ENCODE results near the gene ALX4. TPM values are rescaled to one million over a fixed set of nuclear protein-coding genes. Genes with fewer than 3 reads are reported as not detected.

The ALX4 gene
- total RNA-seq, 2 experiments from 2014 or later = not detected

DNA sequence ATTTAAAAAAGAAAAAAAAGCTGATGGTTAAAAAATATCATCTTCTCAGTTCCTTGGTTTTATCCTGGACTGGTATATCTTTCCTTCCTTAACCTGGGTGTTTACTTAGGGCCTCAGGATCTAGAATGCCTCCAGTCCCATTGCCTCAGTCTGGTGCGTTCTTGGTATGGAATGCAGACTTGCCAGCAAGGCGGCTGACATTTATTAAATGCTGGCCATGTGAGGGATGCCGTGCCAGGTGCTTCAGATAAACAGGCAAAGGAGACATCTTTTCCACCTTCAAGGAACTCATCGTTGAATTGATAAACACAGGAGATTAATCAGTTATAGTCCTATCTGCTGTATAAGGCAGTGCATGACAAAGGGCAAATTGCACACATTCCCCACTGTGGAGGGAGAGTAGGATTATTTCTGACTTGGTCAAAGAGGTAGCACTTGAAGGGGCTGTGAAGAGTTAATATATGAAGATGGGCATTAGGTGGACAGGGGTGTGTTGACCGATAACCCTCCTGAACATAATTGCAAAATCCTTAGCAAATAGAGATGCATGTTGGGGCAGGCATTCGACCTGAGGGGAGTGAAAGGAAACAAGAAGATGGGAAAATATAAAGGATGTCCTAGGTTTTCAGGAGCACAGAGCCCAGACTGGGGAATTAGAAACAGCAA lies 54.4 kb downstream of the ALX4 start:
- BruUV-seq (replicated peaks) = no TSS peak
- no peak overlapping the region for H3K4me2 ChIP-seq (ENCODE audit: low read length)

DNA sequence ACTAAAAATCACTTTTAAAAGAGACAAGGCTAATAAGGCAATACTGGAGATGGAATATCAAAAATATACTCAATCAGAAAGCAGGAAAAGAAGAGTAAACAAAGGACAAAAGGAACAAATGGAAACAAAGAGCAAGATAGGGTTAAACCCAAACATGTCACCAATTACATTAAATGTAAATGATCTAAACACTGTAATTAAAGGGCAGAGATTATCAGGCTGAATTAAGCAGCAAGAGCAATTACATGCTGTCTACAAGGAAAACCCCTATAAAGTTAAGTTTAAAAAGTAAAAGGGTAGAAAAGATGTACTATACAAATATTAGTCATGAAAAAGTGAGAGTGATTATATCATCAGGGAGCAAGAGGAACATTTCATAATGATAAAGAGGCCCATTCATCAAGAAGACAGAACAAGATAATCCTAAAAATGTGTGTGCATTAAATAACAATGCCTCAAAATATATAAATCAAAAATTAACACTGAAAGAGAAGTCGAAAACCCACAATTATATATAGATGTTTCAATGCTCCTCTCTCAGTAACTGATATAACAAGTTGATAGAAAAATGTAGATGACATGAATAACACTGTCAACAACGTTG lies 56.8 kb downstream of the ALX4 start:
- no peaks in the 10 kb centered on the region for H3K79me2 ChIP-seq (ENCODE audit: insufficient read depth, low read depth, low read length)
- H3K9me2 ChIP-seq (ENCODE audit: insufficient read depth, low read length) = no peaks in the 10 kb centered on the region
- H3K4me2 ChIP-seq (ENCODE audit: low read length) = no peak overlapping the region
- peaks cover 16% of the 10 kb centered on the region; the same call in 1 of the 2 replicates for H3K9me3 ChIP-seq (ENCODE audit: low read length)
- H3K4me3 ChIP-seq (ENCODE audit: low read depth, low read length, poor library complexity, severe bottlenecking) = no peak overlapping the region
- no peak for DNase-seq (ENCODE audit: low spot score)
- H2AFZ ChIP-seq (ENCODE audit: low read length) = no peak overlapping the region
- ChIA-PET CTCF (ENCODE audit: unreplicated experiment) (no interaction called here), POLR2A (interaction anchor here (1.0 kb wide), 1 partner anchor 10 kb away, joined by 3 read pairs; no protein-coding TSS in a partner anchor)
- no peak overlapping the region for H3K27ac ChIP-seq (ENCODE audit: low read depth, low read length, poor library complexity, severe bottlenecking)
- no peak for TF ChIP-seq EZH2phosphoT487 (IDR thresholded peaks at IDR 0.05; ENCODE audit: borderline replicate concordance, low read depth, low read length)
- TF ChIP-seq, protein P1, sequence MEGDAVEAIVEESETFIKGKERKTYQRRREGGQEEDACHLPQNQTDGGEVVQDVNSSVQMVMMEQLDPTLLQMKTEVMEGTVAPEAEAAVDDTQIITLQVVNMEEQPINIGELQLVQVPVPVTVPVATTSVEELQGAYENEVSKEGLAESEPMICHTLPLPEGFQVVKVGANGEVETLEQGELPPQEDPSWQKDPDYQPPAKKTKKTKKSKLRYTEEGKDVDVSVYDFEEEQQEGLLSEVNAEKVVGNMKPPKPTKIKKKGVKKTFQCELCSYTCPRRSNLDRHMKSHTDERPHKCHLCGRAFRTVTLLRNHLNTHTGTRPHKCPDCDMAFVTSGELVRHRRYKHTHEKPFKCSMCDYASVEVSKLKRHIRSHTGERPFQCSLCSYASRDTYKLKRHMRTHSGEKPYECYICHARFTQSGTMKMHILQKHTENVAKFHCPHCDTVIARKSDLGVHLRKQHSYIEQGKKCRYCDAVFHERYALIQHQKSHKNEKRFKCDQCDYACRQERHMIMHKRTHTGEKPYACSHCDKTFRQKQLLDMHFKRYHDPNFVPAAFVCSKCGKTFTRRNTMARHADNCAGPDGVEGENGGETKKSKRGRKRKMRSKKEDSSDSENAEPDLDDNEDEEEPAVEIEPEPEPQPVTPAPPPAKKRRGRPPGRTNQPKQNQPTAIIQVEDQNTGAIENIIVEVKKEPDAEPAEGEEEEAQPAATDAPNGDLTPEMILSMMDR (conservative IDR thresholded peaks at IDR 0.05; ENCODE audit: low read length) = no peak
- intact Hi-C loops (cut with micrococcal nuclease; ENCODE audit: unreplicated experiment) = no loop called here
- H3K4me1 ChIP-seq (ENCODE audit: insufficient read depth, low read length, poor library complexity, severe bottlenecking) = no peaks in the 10 kb centered on the region
- no TSS peak for BruUV-seq (replicated peaks)
- no peaks in the 10 kb centered on the region for H4K20me1 ChIP-seq (ENCODE audit: insufficient read depth, low read length)
- no peaks in the 10 kb centered on the region for H3K36me3 ChIP-seq (ENCODE audit: insufficient read depth, low read length)

More for the DNA sequence above, 54.4 kb downstream of the ALX4 start:
- Histone ChIP-seq H2AFZ (ENCODE audit: low read length) (no peak overlapping the region), H3K36me3 (ENCODE audit: insufficient read depth, low read length) (no peaks in the 10 kb centered on the region), H3K4me3 (ENCODE audit: low read depth, low read length, poor library complexity, severe bottlenecking) (no peak overlapping the region), H3K9me2 (ENCODE audit: insufficient read depth, low read length) (no peaks in the 10 kb centered on the region), H3K27ac (ENCODE audit: low read depth, low read length, poor library complexity, severe bottlenecking) (no peak overlapping the region), H3K9me3 (ENCODE audit: low read length) (peaks cover 16% of the 10 kb centered on the region; the same call in 1 of the 2 replicates), H4K20me1 (ENCODE audit: insufficient read depth, low read length) (no peaks in the 10 kb centered on the region), H3K4me1 (ENCODE audit: insufficient read depth, low read length, poor library complexity, severe bottlenecking) (no peaks in the 10 kb centered on the region), H3K79me2 (ENCODE audit: insufficient read depth, low read depth, low read length) (no peaks in the 10 kb centered on the region)
- CTCF ChIA-PET (ENCODE audit: unreplicated experiment) = no interaction called here
- POLR2A ChIA-PET = interaction anchor here (0.6 kb wide), 1 partner anchor 275 kb away, joined by 3 read pairs; no protein-coding TSS in a partner anchor
- intact Hi-C loops (cut with micrococcal nuclease; ENCODE audit: unreplicated experiment) = no loop called here
- DNase-seq (ENCODE audit: low spot score) = no peak
- no peak for TF ChIP-seq EZH2phosphoT487 (IDR thresholded peaks at IDR 0.05; ENCODE audit: borderline replicate concordance, low read depth, low read length)

DNA sequence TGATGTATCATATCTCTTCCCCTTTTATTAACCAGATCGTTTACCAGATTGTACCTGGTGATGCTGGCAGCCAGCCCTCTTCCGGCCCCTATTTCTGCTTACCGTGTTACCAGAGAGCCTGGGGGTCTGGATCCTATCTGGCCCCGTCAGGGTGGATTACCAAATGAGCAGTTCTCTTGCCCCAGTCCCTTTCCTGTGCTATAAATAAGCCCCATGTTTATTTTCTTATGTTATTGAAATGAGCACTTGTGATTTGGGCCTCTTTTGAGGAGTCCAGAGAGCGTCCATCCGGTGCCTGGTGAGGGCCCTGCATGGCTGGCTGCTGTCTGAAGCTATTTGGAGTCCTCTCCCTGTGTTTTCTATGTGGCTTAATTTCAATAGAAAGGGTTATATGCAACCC lies 59.5 kb downstream of the ALX4 start:
- Histone ChIP-seq H2AFZ (ENCODE audit: low read length) (no peak overlapping the region), H3K9me2 (ENCODE audit: insufficient read depth, low read length) (no peaks in the 10 kb centered on the region), H4K20me1 (ENCODE audit: insufficient read depth, low read length) (no peaks in the 10 kb centered on the region), H3K4me2 (ENCODE audit: low read length) (no peak overlapping the region), H3K4me3 (ENCODE audit: low read depth, low read length, poor library complexity, severe bottlenecking) (no peak overlapping the region), H3K79me2 (ENCODE audit: insufficient read depth, low read depth, low read length) (no peaks in the 10 kb centered on the region), H3K9me3 (ENCODE audit: low read length) (peaks cover 16% of the 10 kb centered on the region; the same call in 1 of the 2 replicates), H3K27ac (ENCODE audit: low read depth, low read length, poor library complexity, severe bottlenecking) (no peak overlapping the region), H3K4me1 (ENCODE audit: insufficient read depth, low read length, poor library complexity, severe bottlenecking) (no peaks in the 10 kb centered on the region), H3K36me3 (ENCODE audit: insufficient read depth, low read length) (no peaks in the 10 kb centered on the region)
- POLR2A ChIA-PET = no interaction called here
- DNase-seq (ENCODE audit: low spot score) = no peak
- intact Hi-C loops (cut with micrococcal nuclease; ENCODE audit: unreplicated experiment) = no loop called here
- no TSS peak for BruUV-seq (replicated peaks)
- CTCF ChIA-PET (ENCODE audit: unreplicated experiment) = no interaction called here
- TF ChIP-seq, protein P1 (conservative IDR thresholded peaks at IDR 0.05; ENCODE audit: low read length) = no peak
- TF ChIP-seq EZH2phosphoT487 (IDR thresholded peaks at IDR 0.05; ENCODE audit: borderline replicate concordance, low read depth, low read length) = no peak

Measured in OCI-LY7 (cell line).